ENCODE measurements around the gene NT5C3B.
"Not testable (repeated sequence)": the region's sequence is repeated elsewhere in the genome, so short reads cannot be mapped to it uniquely, and the experiment has no call there.

Gene NT5C3B

GRCh38 chr17:41835800-41836549 is at the start of gene NT5C3B:
NT5C3B (minus strand) TSS chr17:41836232; CDS start chr17:41836193, 39 bp downstream.
- DNase-seq: peak; percentile 71

- DNase-seq: no peak
Measured at GRCh38 chr17:41885733-41886132, 49.7 kb upstream of the NT5C3B start.

GRCh38 chr17:41882756-41883155 is 46.7 kb upstream of the NT5C3B start:
- DNase-seq: no peak

- no peak for DNase-seq
Measured at GRCh38 chr17:41880130-41880529, 44.1 kb upstream of the NT5C3B start.

- DNase-seq: not testable (repeated sequence)
Measured at GRCh38 chr17:41874293-41874670, 38.2 kb upstream of the NT5C3B start.

GRCh38 chr17:41873559-41874292 is 37.7 kb upstream of the NT5C3B start:
- peak; percentile 26 for DNase-seq

GRCh38 chr17:41871789-41872188 is 35.8 kb upstream of the NT5C3B start:
- DNase-seq: no peak

GRCh38 chr17:41870627-41871026 is 34.6 kb upstream of the NT5C3B start:
- DNase-seq: no peak

GRCh38 chr17:41870097-41870496 is 34.1 kb upstream of the NT5C3B start:
- no peak for DNase-seq

GRCh38 chr17:41869426-41869825 is 33.4 kb upstream of the NT5C3B start:
- no peak for DNase-seq

- no peak for DNase-seq
Measured at GRCh38 chr17:41868568-41868967, 32.5 kb upstream of the NT5C3B start.

- no peak for DNase-seq
Measured at GRCh38 chr17:41865596-41865893, 29.5 kb upstream of the NT5C3B start.

GRCh38 chr17:41864836-41865595 is 29.0 kb upstream of the NT5C3B start, which contains the start of gene KLHL11:
KLHL11 (minus strand) TSS chr17:41865423; CDS start chr17:41865370, 53 bp downstream.
- DNase-seq: peak; percentile 91

- DNase-seq: peak; percentile 36
Measured at GRCh38 chr17:41864498-41864835, 28.4 kb upstream of the NT5C3B start.

GRCh38 chr17:41863074-41863848 is 27.2 kb upstream of the NT5C3B start:
- DNase-seq: no peak

- DNase-seq: no peak
Measured at GRCh38 chr17:41860254-41860931, 24.4 kb upstream of the NT5C3B start.

GRCh38 chr17:41851382-41851781 is 15.3 kb upstream of the NT5C3B start:
- DNase-seq: not testable (repeated sequence)

GRCh38 chr17:41849251-41849990 is 13.4 kb upstream of the NT5C3B start:
- no peak for DNase-seq

- DNase-seq: no peak
Measured at GRCh38 chr17:41848788-41849187, 12.8 kb upstream of the NT5C3B start.

GRCh38 chr17:41844971-41845370 is 8.9 kb upstream of the NT5C3B start:
- peak; percentile 55 for DNase-seq

GRCh38 chr17:41840781-41841180 is 4.7 kb upstream of the NT5C3B start:
- DNase-seq: not testable (repeated sequence)

GRCh38 chr17:41839448-41839847 is 3.4 kb upstream of the NT5C3B start:
- DNase-seq: not testable (repeated sequence)

Measured in EL (cell line).